H9 (cell line): ENCODE measurements around the gene PRKCA. TPM values are rescaled to one million over a fixed set of nuclear protein-coding genes. Genes with fewer than 3 reads are reported as not detected.

Experiments
- DNase-seq: peaks from one replicate; pipeline ENCODE4 v3.0.0-alpha.2; 2017
- H2AFZ ChIP-seq: one replicate; pipeline ENCODE4 v1.6.1; 2013; ENCODE audit warnings: mild to moderate bottlenecking, low read length, control low read depth, moderate library complexity
- H2AK5ac ChIP-seq: 2 replicates; pipeline ENCODE4 v1.6.1; 2013; ENCODE audit warnings: low read length, control low read depth, mixed read lengths; ENCODE audit not compliant: insufficient read length
- H2BK120ac ChIP-seq: one replicate; pipeline ENCODE4 v1.6.1; 2013; ENCODE audit warnings: low read depth, mild to moderate bottlenecking, low read length, control low read depth, inconsistent platforms; ENCODE audit not compliant: poor library complexity, severe bottlenecking
- H2BK12ac ChIP-seq: 2 replicates; pipeline ENCODE4 v1.6.1; 2013; ENCODE audit warnings: low read length, control low read depth, mixed read lengths, low read depth; ENCODE audit not compliant: insufficient read length
- H2BK15ac ChIP-seq: 2 replicates; pipeline ENCODE4 v1.6.1; 2013; ENCODE audit warnings: low read depth, low read length, control low read depth
- H2BK20ac ChIP-seq: one replicate; pipeline ENCODE4 v1.6.1; 2013; ENCODE audit warnings: low read depth, mild to moderate bottlenecking, low read length, control low read depth, inconsistent platforms; ENCODE audit not compliant: poor library complexity, severe bottlenecking
- H2BK5ac ChIP-seq: 2 replicates; pipeline ENCODE4 v1.6.1; 2013; ENCODE audit warnings: low read length, control low read depth, mixed read lengths; ENCODE audit not compliant: insufficient read length
- H3K14ac ChIP-seq: 2 replicates; pipeline ENCODE4 v1.6.1; 2013; ENCODE audit warnings: low read length, control low read depth; ENCODE audit not compliant: insufficient read depth
- H3K18ac ChIP-seq: 2 replicates; pipeline ENCODE4 v1.6.1; 2013; ENCODE audit warnings: low read depth, mild to moderate bottlenecking, mixed read lengths, low read length, control low read depth; ENCODE audit not compliant: insufficient read length
- H3K23ac ChIP-seq: 2 replicates; pipeline ENCODE4 v1.6.1; 2013; ENCODE audit warnings: low read length, control low read depth, mixed read lengths, low read depth; ENCODE audit not compliant: insufficient read length
- H3K23me2 ChIP-seq: 2 replicates; pipeline ENCODE4 v1.6.1; 2013; ENCODE audit warnings: low read depth, mild to moderate bottlenecking, mixed read lengths, low read length, control low read depth; ENCODE audit not compliant: insufficient read length, poor library complexity, severe bottlenecking
- H3K27ac ChIP-seq: 2 replicates; pipeline ENCODE4 v1.5.1; 2013; ENCODE audit warnings: low read length, control low read depth, mixed read lengths, low read depth; ENCODE audit not compliant: insufficient read length
- H3K27me3 ChIP-seq: 2 replicates; pipeline ENCODE4 v1.6.1; 2013; ENCODE audit warnings: low read length, control low read depth, inconsistent platforms; ENCODE audit not compliant: insufficient read depth
- H3K4ac ChIP-seq: 2 replicates; pipeline ENCODE4 v1.6.1; 2013; ENCODE audit warnings: low read depth, mild to moderate bottlenecking, control low read depth, inconsistent platforms, low read length, moderate library complexity
- H3K4me1 ChIP-seq: 2 replicates; pipeline ENCODE4 v1.6.1; 2013; ENCODE audit warnings: low read length, control low read depth, inconsistent platforms; ENCODE audit not compliant: insufficient read depth
- H3K4me2 ChIP-seq: 2 replicates; pipeline ENCODE4 v1.6.1; 2013; ENCODE audit warnings: low read length, control low read depth, mixed read lengths; ENCODE audit not compliant: insufficient read length, insufficient read depth
- H3K56ac ChIP-seq: 2 replicates; pipeline ENCODE4 v1.6.1; 2013; ENCODE audit warnings: low read depth, mild to moderate bottlenecking, mixed read lengths, low read length, control low read depth; ENCODE audit not compliant: insufficient read length
- H3K79me1 ChIP-seq: 2 replicates; pipeline ENCODE4 v1.6.1; 2013; ENCODE audit warnings: low read depth, mild to moderate bottlenecking, moderate library complexity, low read length, control low read depth, inconsistent platforms; ENCODE audit not compliant: insufficient read depth, poor library complexity, severe bottlenecking
- H3K79me2 ChIP-seq: 2 replicates; pipeline ENCODE4 v1.6.1; 2013; ENCODE audit warnings: low read length, control low read depth, inconsistent platforms; ENCODE audit not compliant: insufficient read depth
- H3K9ac ChIP-seq: 2 replicates; pipeline ENCODE4 v1.6.1; 2013; ENCODE audit warnings: low read length, control low read depth, mixed read lengths; ENCODE audit not compliant: insufficient read length; ENCODE audit errors: extremely low read depth
- H3K9me3 ChIP-seq: one replicate; pipeline ENCODE4 v1.6.1; 2013; ENCODE audit warnings: low read depth, low read length, inconsistent platforms; ENCODE audit not compliant: control insufficient read depth
- H3T11ph ChIP-seq: one replicate; pipeline ENCODE4 v1.6.1; 2013; ENCODE audit warnings: mild to moderate bottlenecking, low read length, control low read depth, inconsistent platforms
- H4K20me1 ChIP-seq: one replicate; pipeline ENCODE4 v1.6.1; 2013; ENCODE audit not compliant: control insufficient read depth, insufficient read length, insufficient read depth
- H4K5ac ChIP-seq: 2 replicates; pipeline ENCODE4 v1.6.1; 2013; ENCODE audit warnings: low read depth, mild to moderate bottlenecking, mixed read lengths, low read length, control low read depth; ENCODE audit not compliant: insufficient read length
- H4K8ac ChIP-seq: replicated peaks from 2 replicates; pipeline ENCODE4 v1.6.1; 2013; ENCODE audit warnings: low read length, control low read depth, mixed read lengths, low read depth; ENCODE audit not compliant: insufficient read length
- H4K91ac ChIP-seq: 2 replicates; pipeline ENCODE4 v1.6.1; 2013; ENCODE audit warnings: low read depth, mild to moderate bottlenecking, moderate library complexity, mixed read lengths, low read length, control low read depth; ENCODE audit not compliant: insufficient read length
- H3K27ac Mint-ChIP-seq, 3 experiments: 2 replicates in 2 of 3; 3 replicates in 1 of 3; pipeline ENCODE4 v1.8.0; 2020 to 2021; ENCODE audit warnings: mixed read lengths in 3 of 3, mild to moderate bottlenecking in 1 of 3, moderate library complexity in 1 of 3
- H3K27me3 Mint-ChIP-seq: 2 replicates; pipeline ENCODE4 v1.8.0; 2021; ENCODE audit warnings: low read depth, mild to moderate bottlenecking, moderate library complexity, mixed read lengths
- H3K36me3 Mint-ChIP-seq, 3 experiments: 2 replicates in 2 of 3; 3 replicates in 1 of 3; pipeline ENCODE4 v1.8.0; 2020 to 2021; ENCODE audit warnings: low read depth in 3 of 3, mixed read lengths in 3 of 3; ENCODE audit not compliant: insufficient read depth in 1 of 3
- H3K4me1 Mint-ChIP-seq, 2 experiments: 2 replicates each; pipeline ENCODE4 v1.8.0; 2020; ENCODE audit warnings: mixed read lengths in 2 of 2
- H3K4me3 Mint-ChIP-seq, 2 experiments: 2 replicates in 1 of 2; 3 replicates in 1 of 2; pipeline ENCODE4 v1.8.0; 2020 to 2021; ENCODE audit warnings: mild to moderate bottlenecking in 2 of 2, mixed read lengths in 2 of 2, moderate library complexity in 1 of 2
- H3K9me3 Mint-ChIP-seq, 2 experiments: 2 replicates in 1 of 2; 3 replicates in 1 of 2; pipeline ENCODE4 v1.8.0; 2020; ENCODE audit warnings: mild to moderate bottlenecking in 2 of 2, mixed read lengths in 2 of 2, moderate library complexity in 1 of 2
- WGBS: extraction: QIAGEN DNeasy Blood & Tissue Kit; methylation state at CpG from one replicate; pipeline ENCODE4 v1.1.7; 2013; ENCODE audit warnings: missing lambda C conversion rate, low lambda C conversion rate, mixed read lengths; ENCODE audit not compliant: insufficient read length; ENCODE audit errors: extremely low coverage; 5-methylcytosine and 5-hydroxymethylcytosine counted together
- total RNA-seq: library from RNA; stranded (reverse); gene quantifications from 2 replicates; pipeline ENCODE4 v1.2.1, GENCODE V29; 2021
- TF ChIP-seq, protein P1 (sequence below): fragments of 200-600 bp; sonication (generic); conservative IDR thresholded peaks from 3 replicates; pipeline ENCODE4 v1.8.0; 2021; ENCODE audit warnings: antibody characterized with exemption, mild to moderate bottlenecking

The PRKCA gene
- total RNA-seq, 1 experiment from 2014 or later, result 10.5 TPM

DNA sequence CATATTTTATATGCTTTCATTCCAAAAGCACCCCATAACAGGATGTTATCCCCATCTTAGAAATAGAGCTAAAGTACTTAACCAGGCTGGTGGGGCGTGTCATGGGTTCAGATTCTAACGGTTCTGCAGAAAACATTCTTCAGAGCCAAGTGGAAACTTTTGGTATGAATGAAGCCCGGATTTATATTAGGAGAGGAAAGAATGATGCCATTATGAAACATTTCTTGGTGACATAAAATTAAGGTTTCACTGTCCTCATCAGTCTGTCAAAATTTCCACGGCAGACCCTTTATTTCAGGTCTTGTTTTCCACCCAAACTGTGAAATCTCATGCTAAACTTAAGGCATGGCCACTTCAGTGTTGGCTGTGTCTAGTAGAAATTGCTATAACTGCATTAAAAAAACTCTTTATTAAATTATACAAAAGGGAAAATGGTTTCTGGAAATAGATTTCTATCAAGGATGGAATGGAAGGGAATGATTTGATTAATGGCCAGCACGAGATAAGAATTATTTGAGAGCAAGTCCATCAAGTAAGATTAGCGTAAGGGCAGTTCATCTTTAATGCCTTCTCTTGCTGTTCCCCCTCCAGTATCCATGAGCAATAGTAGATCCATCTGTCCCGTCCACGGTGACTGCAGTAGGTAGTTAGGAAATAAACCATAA, 11.7 kb downstream of the PRKCA start:
- Mint-ChIP-seq H3K27ac (no peak overlapping the region), H3K4me3 (no peak overlapping the region), H3K36me3 (no peaks in the 10 kb centered on the region; a peak in 1 of 7 replicates), H3K9me3 (no peaks in the 10 kb centered on the region), H3K4me1 (peaks cover 15 to 16% of the 10 kb centered on the region in 2 experiments), H3K27me3 (no peaks in the 10 kb centered on the region)
- H3K18ac ChIP-seq, result no peak overlapping the region
- no peak overlapping the region for H2BK120ac ChIP-seq
- no peak overlapping the region for H4K8ac ChIP-seq
- no peak overlapping the region for H4K5ac ChIP-seq
- H2BK20ac ChIP-seq, result no peak overlapping the region
- H3K4me2 ChIP-seq, result no peak overlapping the region
- no peak overlapping the region for H3K9ac ChIP-seq
- H2BK5ac ChIP-seq, result no peak overlapping the region
- H3K27me3 ChIP-seq, result no peaks in the 10 kb centered on the region
- no peak overlapping the region for H2BK15ac ChIP-seq
- TF ChIP-seq, protein P1, sequence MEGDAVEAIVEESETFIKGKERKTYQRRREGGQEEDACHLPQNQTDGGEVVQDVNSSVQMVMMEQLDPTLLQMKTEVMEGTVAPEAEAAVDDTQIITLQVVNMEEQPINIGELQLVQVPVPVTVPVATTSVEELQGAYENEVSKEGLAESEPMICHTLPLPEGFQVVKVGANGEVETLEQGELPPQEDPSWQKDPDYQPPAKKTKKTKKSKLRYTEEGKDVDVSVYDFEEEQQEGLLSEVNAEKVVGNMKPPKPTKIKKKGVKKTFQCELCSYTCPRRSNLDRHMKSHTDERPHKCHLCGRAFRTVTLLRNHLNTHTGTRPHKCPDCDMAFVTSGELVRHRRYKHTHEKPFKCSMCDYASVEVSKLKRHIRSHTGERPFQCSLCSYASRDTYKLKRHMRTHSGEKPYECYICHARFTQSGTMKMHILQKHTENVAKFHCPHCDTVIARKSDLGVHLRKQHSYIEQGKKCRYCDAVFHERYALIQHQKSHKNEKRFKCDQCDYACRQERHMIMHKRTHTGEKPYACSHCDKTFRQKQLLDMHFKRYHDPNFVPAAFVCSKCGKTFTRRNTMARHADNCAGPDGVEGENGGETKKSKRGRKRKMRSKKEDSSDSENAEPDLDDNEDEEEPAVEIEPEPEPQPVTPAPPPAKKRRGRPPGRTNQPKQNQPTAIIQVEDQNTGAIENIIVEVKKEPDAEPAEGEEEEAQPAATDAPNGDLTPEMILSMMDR, result no peak
- H3K23me2 ChIP-seq, result no peaks in the 10 kb centered on the region
- whole genome bisulfite sequencing, result no CpG with 5 or more reads among the region's 8 CpGs
- no peaks in the 10 kb centered on the region for H3K9me3 ChIP-seq
- no peak overlapping the region for H3K23ac ChIP-seq
- H3K27ac ChIP-seq, result no peak overlapping the region
- no peak overlapping the region for H3T11ph ChIP-seq
- H2AK5ac ChIP-seq, result no peak overlapping the region
- no peaks in the 10 kb centered on the region for H4K20me1 ChIP-seq
- no peak overlapping the region for H4K91ac ChIP-seq
- no peak overlapping the region for H3K14ac ChIP-seq
- no peak for DNase-seq
- H3K4me1 ChIP-seq, result no peaks in the 10 kb centered on the region; the same call in 1 of the 2 replicates
- H3K79me1 ChIP-seq, result no peaks in the 10 kb centered on the region
- no peak overlapping the region for H3K4ac ChIP-seq
- H3K79me2 ChIP-seq, result no peaks in the 10 kb centered on the region
- H2BK12ac ChIP-seq, result no peak overlapping the region
- H2AFZ ChIP-seq, result no peak overlapping the region
- H3K56ac ChIP-seq, result no peak overlapping the region
